GM23338 (cell line): ENCODE results near the gene HOXB5. TPM values are rescaled to one million over a fixed set of nuclear protein-coding genes. Genes with fewer than 3 reads are reported as not detected.

Source experiments
- ATAC-seq: fragments of 200-7000 bp; cut with Tn5 transposase; 3 replicates; pipeline ENCODE4 v1.9.1; 2020
- DNase-seq: peaks from one replicate; pipeline ENCODE4 v3.0.0-alpha.2; 2015; ENCODE audit warnings: low spot score
- H2AFZ ChIP-seq: fragments of 200-600 bp; sonication (generic); 2 replicates; pipeline ENCODE4 v1.8.0; 2016; ENCODE audit warnings: antibody characterized with exemption, mild to moderate bottlenecking, moderate library complexity
- H3F3A ChIP-seq: fragments of 200-600 bp; sonication (generic); replicated peaks from 2 replicates; pipeline ENCODE4 v1.8.0; 2017; ENCODE audit warnings: antibody characterized with exemption, mixed run types, low read depth
- H3K27ac ChIP-seq: fragments of 200-600 bp; sonication (generic); 2 replicates; pipeline ENCODE4 v1.6.1; 2016; ENCODE audit warnings: low read depth
- H3K27me3 ChIP-seq: fragments of 200-600 bp; sonication (generic); 2 replicates; pipeline ENCODE4 v1.8.0; 2016; ENCODE audit warnings: mild to moderate bottlenecking, mixed run types, moderate library complexity; ENCODE audit not compliant: insufficient read depth
- H3K36me3 ChIP-seq: fragments of 200-600 bp; sonication (generic); 2 replicates; pipeline ENCODE4 v1.8.0; 2016; ENCODE audit warnings: mild to moderate bottlenecking; ENCODE audit not compliant: insufficient read depth
- H3K4me1 ChIP-seq: fragments of 200-600 bp; sonication (generic); 2 replicates; pipeline ENCODE4 v1.8.0; 2016; ENCODE audit warnings: mild to moderate bottlenecking, moderate library complexity; ENCODE audit not compliant: insufficient read depth
- H3K4me2 ChIP-seq: fragments of 200-600 bp; sonication (generic); 2 replicates; pipeline ENCODE4 v1.7.1; 2017; ENCODE audit warnings: mixed run types
- H3K4me3 ChIP-seq: fragments of 200-600 bp; sonication (generic); 2 replicates; pipeline ENCODE4 v1.6.1; 2016; ENCODE audit warnings: mixed run types
- H3K79me2 ChIP-seq: fragments of 200-600 bp; sonication (generic); replicated peaks from 2 replicates; pipeline ENCODE4 v1.8.0; 2017; ENCODE audit warnings: mild to moderate bottlenecking; ENCODE audit not compliant: insufficient read depth
- H3K9me2 ChIP-seq: fragments of 200-600 bp; sonication (generic); 2 replicates; pipeline ENCODE4 v1.8.0; 2017; ENCODE audit not compliant: insufficient read depth
- H4K20me1 ChIP-seq: fragments of 200-600 bp; sonication (generic); replicated peaks from 2 replicates; pipeline ENCODE4 v1.8.0; 2017; ENCODE audit warnings: mild to moderate bottlenecking; ENCODE audit not compliant: insufficient read depth
- H3K27ac Mint-ChIP-seq: 2 replicates; pipeline ENCODE4 v1.8.0; 2020; ENCODE audit warnings: inconsistent platforms, mild to moderate bottlenecking, moderate library complexity, mixed read lengths
- H3K27me3 Mint-ChIP-seq: 3 replicates; pipeline ENCODE4 v1.8.0; 2022; ENCODE audit warnings: low read depth, mild to moderate bottlenecking, moderate library complexity, mixed read lengths, inconsistent platforms; ENCODE audit not compliant: insufficient read depth, poor library complexity
- H3K36me3 Mint-ChIP-seq: 3 replicates; pipeline ENCODE4 v1.8.0; 2021; ENCODE audit warnings: low read depth, mild to moderate bottlenecking, inconsistent platforms, moderate library complexity, mixed read lengths
- H3K4me1 Mint-ChIP-seq: 3 replicates; pipeline ENCODE4 v1.8.0; 2020; ENCODE audit warnings: mild to moderate bottlenecking, inconsistent platforms, mixed read lengths
- H3K4me3 Mint-ChIP-seq: 3 replicates; pipeline ENCODE4 v1.8.0; 2021; ENCODE audit warnings: moderate library complexity, mild to moderate bottlenecking, inconsistent platforms, mixed read lengths
- H3K9me3 Mint-ChIP-seq: 3 replicates; pipeline ENCODE4 v1.8.0; 2020; ENCODE audit warnings: moderate library complexity, mild to moderate bottlenecking, inconsistent platforms, mixed read lengths
- CREB1 ChIP-seq: fragments of 250-450 bp; sonication (Bioruptor Pico); IDR thresholded peaks from 2 replicates; pipeline ENCODE4 v1.5.0; 2020; ENCODE audit warnings: low read depth, mild to moderate bottlenecking, moderate library complexity
- EZH2 ChIP-seq: fragments of 200-600 bp; sonication (generic); IDR thresholded peaks from one replicate; pipeline ENCODE4 v1.8.0; 2017; ENCODE audit warnings: antibody characterized with exemption, mild to moderate bottlenecking, low read depth; ENCODE audit not compliant: unreplicated experiment
- EZH2phosphoT487 ChIP-seq: fragments of 200-600 bp; sonication (generic); IDR thresholded peaks from one replicate; pipeline ENCODE4 v1.8.1; 2018; ENCODE audit warnings: antibody characterized with exemption; ENCODE audit not compliant: unreplicated experiment
- JUNB ChIP-seq: IDR thresholded peaks from one replicate; pipeline ENCODE4 v1.6.1; 2016; ENCODE audit warnings: antibody characterized with exemption; ENCODE audit not compliant: unreplicated experiment
- STAT1 ChIP-seq: IDR thresholded peaks from one replicate; pipeline ENCODE4 v1.6.1; 2016; ENCODE audit warnings: antibody characterized with exemption; ENCODE audit not compliant: unreplicated experiment
- ZNF114 ChIP-seq: fragments of 250-450 bp; sonication (Bioruptor Pico); IDR thresholded peaks from 2 replicates; pipeline ENCODE4 v1.5.0; 2020; ENCODE audit warnings: mild to moderate bottlenecking, moderate library complexity
- polyA plus RNA-seq: library from polyadenylated mRNA; unstranded; fragments of >200 nt; fragmentation: Nextera tagmentation; extraction: Ambion mirVana; gene quantifications from 2 replicates; pipeline ENCODE4 v1.2.1, GENCODE V29; 2016
- total RNA-seq: library from RNA; depleted of rRNA; stranded (reverse); fragments of >200 nt; shearing (Covaris generic); gene quantifications from 2 replicates; pipeline ENCODE4 v1.2.3, GENCODE V29; 2014
- TF ChIP-seq, protein P1 (sequence below): fragments of 250-450 bp; sonication (Bioruptor Pico); IDR thresholded peaks from 2 replicates; pipeline ENCODE4 v1.5.0; 2020; ENCODE audit warnings: mild to moderate bottlenecking, moderate library complexity

Gene HOXB5
- total and polyA plus RNA-seq, 2 experiments from 2014 or later, result not detected

DNA sequence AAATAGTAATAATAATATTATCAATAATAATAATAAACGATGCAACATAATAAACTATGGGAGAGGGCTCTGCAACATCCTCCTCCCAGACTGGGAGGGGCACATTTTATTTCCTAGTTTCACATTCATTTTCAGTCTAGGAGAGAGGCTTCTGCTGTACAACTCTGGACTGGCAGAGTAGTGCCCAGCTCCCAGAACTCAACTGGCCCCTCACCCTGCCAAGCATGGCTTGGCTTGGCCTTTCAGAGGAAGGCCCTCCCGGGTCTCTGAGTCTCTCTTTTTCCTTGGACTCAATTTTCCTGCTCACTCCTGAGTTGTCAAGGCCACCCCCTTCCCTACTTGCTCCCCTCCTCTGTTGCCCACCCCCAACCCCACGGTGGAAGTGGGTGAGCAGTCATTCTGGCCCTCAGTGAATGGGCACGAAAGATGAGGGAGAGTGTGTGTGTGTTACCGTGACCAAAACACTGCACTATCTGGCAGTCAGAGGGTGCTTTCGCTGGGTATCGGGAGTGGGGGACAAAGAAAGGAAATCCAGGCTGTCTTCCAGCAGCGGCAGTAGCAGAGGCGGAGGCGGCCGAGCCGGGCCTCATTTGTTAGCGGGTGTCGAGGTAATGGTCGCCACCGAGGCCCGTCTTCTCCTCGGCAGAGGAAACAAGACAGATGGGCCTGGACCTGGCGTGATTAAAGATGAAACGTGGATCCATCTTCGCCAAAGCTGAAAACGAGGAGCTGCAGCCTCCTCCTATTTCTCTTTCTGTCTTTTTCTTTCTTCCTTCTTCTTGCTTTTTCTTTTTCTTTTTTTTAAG is 17.7 kb downstream of the HOXB5 start:
- Mint-ChIP-seq H3K4me1 (peaks cover 33% of the 10 kb centered on the region), H3K4me3 (no peak overlapping the region), H3K27ac (no peak overlapping the region), H3K9me3 (peaks cover 7% of the 10 kb centered on the region), H3K36me3 (no peaks in the 10 kb centered on the region), H3K27me3 (peaks cover 29% of the 10 kb centered on the region)
- no peaks in the 10 kb centered on the region for H3K9me2 ChIP-seq
- H3K4me2 ChIP-seq, result no peak overlapping the region; the same call in 1 of the 2 replicates
- no peaks in the 10 kb centered on the region for H3K36me3 ChIP-seq
- peaks cover 73% of the 10 kb centered on the region for H3F3A ChIP-seq
- peak; percentile 47 for TF ChIP-seq EZH2phosphoT487
- peak; percentile 88 for TF ChIP-seq EZH2
- TF ChIP-seq STAT1, result no peak
- TF ChIP-seq, protein P1, sequence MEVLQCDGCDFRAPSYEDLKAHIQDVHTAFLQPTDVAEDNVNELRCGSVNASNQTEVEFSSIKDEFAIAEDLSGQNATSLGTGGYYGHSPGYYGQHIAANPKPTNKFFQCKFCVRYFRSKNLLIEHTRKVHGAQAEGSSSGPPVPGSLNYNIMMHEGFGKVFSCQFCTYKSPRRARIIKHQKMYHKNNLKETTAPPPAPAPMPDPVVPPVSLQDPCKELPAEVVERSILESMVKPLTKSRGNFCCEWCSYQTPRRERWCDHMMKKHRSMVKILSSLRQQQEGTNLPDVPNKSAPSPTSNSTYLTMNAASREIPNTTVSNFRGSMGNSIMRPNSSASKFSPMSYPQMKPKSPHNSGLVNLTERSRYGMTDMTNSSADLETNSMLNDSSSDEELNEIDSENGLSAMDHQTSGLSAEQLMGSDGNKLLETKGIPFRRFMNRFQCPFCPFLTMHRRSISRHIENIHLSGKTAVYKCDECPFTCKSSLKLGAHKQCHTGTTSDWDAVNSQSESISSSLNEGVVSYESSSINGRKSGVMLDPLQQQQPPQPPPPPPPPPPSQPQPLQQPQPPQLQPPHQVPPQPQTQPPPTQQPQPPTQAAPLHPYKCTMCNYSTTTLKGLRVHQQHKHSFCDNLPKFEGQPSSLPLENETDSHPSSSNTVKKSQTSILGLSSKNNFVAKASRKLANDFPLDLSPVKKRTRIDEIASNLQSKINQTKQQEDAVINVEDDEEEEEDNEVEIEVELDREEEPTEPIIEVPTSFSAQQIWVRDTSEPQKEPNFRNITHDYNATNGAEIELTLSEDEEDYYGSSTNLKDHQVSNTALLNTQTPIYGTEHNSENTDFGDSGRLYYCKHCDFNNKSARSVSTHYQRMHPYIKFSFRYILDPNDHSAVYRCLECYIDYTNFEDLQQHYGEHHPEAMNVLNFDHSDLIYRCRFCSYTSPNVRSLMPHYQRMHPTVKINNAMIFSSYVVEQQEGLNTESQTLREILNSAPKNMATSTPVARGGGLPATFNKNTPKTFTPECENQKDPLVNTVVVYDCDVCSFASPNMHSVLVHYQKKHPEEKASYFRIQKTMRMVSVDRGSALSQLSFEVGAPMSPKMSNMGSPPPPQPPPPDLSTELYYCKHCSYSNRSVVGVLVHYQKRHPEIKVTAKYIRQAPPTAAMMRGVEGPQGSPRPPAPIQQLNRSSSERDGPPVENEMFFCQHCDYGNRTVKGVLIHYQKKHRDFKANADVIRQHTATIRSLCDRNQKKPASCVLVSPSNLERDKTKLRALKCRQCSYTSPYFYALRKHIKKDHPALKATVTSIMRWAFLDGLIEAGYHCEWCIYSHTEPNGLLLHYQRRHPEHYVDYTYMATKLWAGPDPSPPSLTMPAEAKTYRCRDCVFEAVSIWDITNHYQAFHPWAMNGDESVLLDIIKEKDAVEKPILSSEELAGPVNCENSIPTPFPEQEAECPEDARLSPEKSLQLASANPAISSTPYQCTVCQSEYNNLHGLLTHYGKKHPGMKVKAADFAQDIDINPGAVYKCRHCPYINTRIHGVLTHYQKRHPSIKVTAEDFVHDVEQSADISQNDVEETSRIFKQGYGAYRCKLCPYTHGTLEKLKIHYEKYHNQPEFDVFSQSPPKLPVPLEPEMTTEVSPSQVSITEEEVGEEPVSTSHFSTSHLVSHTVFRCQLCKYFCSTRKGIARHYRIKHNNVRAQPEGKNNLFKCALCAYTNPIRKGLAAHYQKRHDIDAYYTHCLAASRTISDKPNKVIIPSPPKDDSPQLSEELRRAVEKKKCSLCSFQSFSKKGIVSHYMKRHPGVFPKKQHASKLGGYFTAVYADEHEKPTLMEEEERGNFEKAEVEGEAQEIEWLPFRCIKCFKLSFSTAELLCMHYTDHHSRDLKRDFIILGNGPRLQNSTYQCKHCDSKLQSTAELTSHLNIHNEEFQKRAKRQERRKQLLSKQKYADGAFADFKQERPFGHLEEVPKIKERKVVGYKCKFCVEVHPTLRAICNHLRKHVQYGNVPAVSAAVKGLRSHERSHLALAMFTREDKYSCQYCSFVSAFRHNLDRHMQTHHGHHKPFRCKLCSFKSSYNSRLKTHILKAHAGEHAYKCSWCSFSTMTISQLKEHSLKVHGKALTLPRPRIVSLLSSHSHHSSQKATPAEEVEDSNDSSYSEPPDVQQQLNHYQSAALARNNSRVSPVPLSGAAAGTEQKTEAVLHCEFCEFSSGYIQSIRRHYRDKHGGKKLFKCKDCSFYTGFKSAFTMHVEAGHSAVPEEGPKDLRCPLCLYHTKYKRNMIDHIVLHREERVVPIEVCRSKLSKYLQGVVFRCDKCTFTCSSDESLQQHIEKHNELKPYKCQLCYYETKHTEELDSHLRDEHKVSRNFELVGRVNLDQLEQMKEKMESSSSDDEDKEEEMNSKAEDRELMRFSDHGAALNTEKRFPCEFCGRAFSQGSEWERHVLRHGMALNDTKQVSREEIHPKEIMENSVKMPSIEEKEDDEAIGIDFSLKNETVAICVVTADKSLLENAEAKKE, result no peak
- DNase-seq, result no peak
- H3K4me1 ChIP-seq, result peaks cover 57% of the 10 kb centered on the region
- no peak for ATAC-seq
- H3K79me2 ChIP-seq, result no peaks in the 10 kb centered on the region
- H3K27ac ChIP-seq, result no peak overlapping the region
- H3K27me3 ChIP-seq, result peaks cover 100% of the 10 kb centered on the region
- peaks cover 65% of the 10 kb centered on the region for H4K20me1 ChIP-seq
- 0 out of 2 replicates have a peak overlapping the region, but pooled peaks have one; percentile 28 for H3K4me3 ChIP-seq
- no peak overlapping the region for H2AFZ ChIP-seq

DNA sequence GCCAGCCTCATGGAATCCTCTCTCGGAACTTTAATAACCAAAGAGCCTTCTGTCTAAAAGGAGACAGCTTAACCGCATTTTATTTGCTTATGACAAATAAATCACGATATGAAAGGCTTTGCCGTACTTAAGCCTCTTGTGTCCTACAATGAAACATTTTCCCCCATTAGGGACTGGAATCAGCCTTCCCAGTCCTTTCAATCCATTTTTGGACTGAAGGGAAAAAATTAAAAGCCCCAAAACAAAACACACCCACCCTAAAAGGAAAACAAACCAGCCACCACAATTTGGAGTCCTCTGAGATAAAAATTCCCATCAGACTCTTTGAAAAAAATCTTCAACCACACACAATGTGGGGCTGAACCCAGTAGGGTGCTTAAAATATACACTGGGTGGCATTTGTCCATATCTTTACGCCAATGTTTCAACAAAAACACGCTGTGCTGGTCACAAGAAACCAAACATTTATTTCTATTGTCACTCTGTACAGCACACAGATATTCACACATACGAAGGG is 18.5 kb downstream of the HOXB5 start:
- TF ChIP-seq ZNF114 (no peak), JUNB (no peak), EZH2 (peak; percentile 80), CREB1 (CRISPR knock-in tag) (no peak)
- Mint-ChIP-seq H3K36me3 (no peaks in the 10 kb centered on the region), H3K27ac (no peak overlapping the region), H3K4me3 (no peak overlapping the region), H3K4me1 (peaks cover 38% of the 10 kb centered on the region), H3K9me3 (peaks cover 7% of the 10 kb centered on the region; the same call in 2 of the 3 replicates), H3K27me3 (peaks cover 22% of the 10 kb centered on the region)
- ATAC-seq, result no peak
- DNase-seq, result no peak
- Histone ChIP-seq H4K20me1 (peaks cover 65% of the 10 kb centered on the region), H2AFZ (no peak overlapping the region), H3K36me3 (no peaks in the 10 kb centered on the region), H3K4me3 (no peak overlapping the region), H3K79me2 (no peaks in the 10 kb centered on the region), H3K4me1 (peaks cover 57% of the 10 kb centered on the region), H3K27me3 (peaks cover 100% of the 10 kb centered on the region), H3F3A (peaks cover 73% of the 10 kb centered on the region), H3K4me2 (peak overlapping the region; percentile 64), H3K9me2 (no peaks in the 10 kb centered on the region), H3K27ac (no peak overlapping the region)
